ENCODE measurements around the gene TEKT5. TPM values are rescaled to one million over a fixed set of nuclear protein-coding genes. Genes with fewer than 3 reads are reported as not detected.
"Not testable (repeated sequence)": the region's sequence is repeated elsewhere in the genome, so short reads cannot be mapped to it uniquely, and the experiment has no call there.

TEKT5 gene
- total RNA-seq, 1 donor: under 0.01 TPM

DNA sequence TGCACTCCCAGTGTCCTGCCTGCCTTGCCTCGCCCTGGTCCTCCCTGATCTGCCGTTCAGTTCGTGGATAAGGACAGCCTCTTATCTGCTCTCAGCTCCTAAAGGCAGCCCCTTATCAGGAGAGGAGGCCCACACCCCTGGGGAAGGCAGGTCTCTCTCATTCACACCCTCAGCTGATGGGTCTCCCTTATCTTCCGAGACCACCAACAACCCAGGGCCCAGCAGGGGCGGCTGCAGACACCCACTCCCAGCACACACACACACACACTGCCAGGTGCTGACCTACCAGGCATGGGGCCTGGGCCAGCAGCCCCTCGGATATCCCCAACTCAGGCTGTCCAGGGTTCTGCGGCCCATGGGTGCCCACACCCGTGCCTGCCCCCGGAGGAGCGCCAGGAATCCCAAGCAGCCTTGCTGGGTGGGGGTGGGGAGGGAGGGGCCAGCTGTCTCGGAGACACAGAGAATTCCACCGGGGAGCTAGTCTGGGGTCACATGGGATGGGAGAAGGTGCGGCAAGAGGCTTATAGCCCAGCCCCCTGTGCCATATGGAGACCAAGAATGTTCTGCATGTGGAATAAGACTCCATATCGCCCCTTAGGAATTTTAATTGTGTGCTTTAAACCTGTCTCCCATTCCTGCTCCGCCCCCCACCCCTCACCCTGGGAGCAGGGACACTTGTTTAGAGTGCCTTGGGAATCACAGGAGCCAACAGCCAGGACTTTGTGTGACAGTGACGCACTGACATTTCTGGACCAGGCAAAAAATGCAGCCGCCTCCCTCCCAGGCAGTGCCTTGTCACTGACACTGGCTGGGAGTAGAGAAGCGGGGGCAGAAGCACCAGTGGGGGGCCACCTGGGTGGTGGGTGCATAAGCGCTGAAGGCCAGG lies 72.5 kb downstream of the TEKT5 start:
- TF ChIP-seq, protein P1, sequence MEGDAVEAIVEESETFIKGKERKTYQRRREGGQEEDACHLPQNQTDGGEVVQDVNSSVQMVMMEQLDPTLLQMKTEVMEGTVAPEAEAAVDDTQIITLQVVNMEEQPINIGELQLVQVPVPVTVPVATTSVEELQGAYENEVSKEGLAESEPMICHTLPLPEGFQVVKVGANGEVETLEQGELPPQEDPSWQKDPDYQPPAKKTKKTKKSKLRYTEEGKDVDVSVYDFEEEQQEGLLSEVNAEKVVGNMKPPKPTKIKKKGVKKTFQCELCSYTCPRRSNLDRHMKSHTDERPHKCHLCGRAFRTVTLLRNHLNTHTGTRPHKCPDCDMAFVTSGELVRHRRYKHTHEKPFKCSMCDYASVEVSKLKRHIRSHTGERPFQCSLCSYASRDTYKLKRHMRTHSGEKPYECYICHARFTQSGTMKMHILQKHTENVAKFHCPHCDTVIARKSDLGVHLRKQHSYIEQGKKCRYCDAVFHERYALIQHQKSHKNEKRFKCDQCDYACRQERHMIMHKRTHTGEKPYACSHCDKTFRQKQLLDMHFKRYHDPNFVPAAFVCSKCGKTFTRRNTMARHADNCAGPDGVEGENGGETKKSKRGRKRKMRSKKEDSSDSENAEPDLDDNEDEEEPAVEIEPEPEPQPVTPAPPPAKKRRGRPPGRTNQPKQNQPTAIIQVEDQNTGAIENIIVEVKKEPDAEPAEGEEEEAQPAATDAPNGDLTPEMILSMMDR (IDR thresholded peaks at IDR 0.05; ENCODE audit: insufficient read depth, low read depth, low read length): no peak
- no peak for DNase-seq (ENCODE audit: low read depth)
- H3K4me3 ChIP-seq (ENCODE audit: low read depth, low read length): no peak overlapping the region

DNA sequence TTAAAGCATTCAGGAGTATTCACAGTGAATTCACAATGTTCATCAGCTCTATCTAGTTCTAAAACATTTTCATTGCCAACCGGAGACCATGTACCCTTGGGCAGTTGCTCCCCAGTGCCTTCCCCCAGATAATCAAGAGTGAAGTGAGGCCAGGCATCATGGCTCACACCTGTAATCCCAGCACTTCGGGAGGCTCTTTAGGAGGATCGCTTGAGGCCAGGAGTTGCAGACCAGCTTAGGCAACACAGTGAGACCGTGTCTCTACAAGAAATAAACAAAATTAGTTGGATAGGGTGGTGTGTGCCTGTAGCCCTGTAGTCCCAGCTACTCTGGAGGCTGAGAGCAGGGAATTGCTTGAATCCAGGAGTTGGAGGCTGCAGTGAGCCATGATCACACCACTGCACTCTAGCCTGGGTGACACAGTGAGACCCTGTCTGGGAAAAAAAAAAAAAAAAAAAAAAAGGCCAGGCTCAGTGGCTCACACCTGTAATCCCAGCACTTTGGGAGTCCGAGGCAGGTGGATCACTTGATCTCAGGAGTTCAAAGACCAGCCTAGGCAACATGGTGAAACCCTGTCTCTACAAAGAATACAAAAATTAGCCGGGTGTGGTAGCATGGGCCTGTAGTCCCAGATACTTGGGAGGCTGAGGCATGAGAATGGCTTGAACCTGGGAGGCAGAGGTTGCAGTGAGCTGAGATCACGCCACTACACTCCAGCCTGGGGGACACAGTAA lies 73.3 kb downstream of the TEKT5 start:
- DNase-seq (ENCODE audit: low read depth); H3K4me3 ChIP-seq (ENCODE audit: low read depth, low read length): not testable (repeated sequence)

DNA sequence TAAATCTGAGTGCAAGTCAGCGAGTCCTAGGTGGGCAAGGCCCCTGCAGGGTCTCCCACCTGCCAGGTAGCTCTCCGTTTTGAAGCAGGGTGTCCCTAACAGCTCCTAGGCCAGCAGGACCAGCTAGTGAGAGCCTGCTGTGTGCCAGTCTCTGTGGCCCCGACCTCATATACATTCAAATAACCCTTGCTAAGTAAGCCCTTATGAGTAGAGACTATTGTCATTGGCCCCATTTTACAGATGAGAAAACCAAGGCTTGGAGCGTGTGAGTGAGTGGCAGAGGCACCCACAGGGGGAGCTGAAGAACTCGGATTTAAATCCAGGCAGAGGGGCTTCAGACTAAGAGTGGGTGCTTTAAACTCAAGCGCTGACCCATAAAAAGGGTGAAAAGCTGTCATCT lies 74.6 kb downstream of the TEKT5 start:
- TF ChIP-seq, protein P1 (IDR thresholded peaks at IDR 0.05; ENCODE audit: insufficient read depth, low read depth, low read length): no peak
- H3K4me3 ChIP-seq (ENCODE audit: low read depth, low read length): no peak overlapping the region
- DNase-seq (ENCODE audit: low read depth): no peak

DNA sequence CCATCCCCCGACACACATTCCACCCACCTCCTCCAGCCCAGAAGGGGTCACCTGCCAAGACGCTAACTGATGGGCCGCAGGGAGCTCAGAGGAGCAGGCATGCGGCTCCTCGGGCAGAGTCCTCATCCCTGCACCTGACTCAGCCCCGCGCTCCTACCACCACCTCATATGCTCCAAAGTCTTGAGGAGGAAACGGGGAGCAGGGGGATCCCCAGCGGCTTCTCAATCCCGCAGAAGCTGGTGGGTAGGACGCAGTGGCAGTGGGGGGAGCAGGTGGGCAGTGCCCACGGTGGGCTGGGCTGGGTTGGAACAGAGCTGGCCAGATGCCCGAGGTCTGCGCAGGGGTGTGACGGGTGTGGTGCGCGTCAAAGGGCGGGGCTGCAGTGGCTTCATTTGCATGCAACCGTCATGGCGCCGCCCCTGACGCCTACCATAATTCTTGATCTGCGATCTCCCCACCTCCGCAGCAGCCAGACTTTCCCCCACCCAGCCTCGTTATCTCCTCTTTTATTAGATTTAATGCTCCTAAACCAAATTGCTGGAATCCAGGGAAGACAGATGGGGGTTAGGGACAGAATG lies 75.4 kb downstream of the TEKT5 start:
- DNase-seq (ENCODE audit: low read depth): no peak
- TF ChIP-seq, protein P1 (IDR thresholded peaks at IDR 0.05; ENCODE audit: insufficient read depth, low read depth, low read length): no peak
- H3K4me3 ChIP-seq (ENCODE audit: low read depth, low read length): no peak overlapping the region

DNA sequence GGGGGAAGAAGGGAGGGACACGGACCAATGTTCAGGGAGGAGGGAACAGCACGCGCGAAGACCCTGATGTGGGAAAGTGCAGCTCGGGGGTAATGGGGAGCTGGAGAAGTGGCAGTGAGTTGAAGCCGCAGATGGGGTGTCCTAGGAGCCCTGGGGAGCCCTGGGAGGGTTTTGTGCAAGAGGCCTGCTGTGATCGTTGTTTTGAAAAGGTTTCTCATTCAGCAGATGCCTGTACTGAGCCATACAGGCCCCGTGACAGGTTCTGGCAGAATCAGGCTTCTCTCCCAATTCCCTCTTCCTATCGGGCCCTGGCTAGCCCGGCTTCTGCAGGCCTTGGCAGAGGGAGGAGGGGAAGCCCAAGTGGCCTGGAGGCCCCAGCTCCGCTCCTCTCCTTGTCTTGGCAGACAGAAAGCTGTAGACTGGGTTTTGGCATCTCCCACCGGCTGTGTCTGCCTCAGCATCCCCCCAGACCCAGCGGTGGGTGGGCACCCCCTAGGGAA lies 76.0 kb downstream of the TEKT5 start:
- TF ChIP-seq, protein P1 (IDR thresholded peaks at IDR 0.05; ENCODE audit: insufficient read depth, low read depth, low read length): no peak
- H3K4me3 ChIP-seq (ENCODE audit: low read depth, low read length): no peak overlapping the region
- no peak for DNase-seq (ENCODE audit: low read depth)

DNA sequence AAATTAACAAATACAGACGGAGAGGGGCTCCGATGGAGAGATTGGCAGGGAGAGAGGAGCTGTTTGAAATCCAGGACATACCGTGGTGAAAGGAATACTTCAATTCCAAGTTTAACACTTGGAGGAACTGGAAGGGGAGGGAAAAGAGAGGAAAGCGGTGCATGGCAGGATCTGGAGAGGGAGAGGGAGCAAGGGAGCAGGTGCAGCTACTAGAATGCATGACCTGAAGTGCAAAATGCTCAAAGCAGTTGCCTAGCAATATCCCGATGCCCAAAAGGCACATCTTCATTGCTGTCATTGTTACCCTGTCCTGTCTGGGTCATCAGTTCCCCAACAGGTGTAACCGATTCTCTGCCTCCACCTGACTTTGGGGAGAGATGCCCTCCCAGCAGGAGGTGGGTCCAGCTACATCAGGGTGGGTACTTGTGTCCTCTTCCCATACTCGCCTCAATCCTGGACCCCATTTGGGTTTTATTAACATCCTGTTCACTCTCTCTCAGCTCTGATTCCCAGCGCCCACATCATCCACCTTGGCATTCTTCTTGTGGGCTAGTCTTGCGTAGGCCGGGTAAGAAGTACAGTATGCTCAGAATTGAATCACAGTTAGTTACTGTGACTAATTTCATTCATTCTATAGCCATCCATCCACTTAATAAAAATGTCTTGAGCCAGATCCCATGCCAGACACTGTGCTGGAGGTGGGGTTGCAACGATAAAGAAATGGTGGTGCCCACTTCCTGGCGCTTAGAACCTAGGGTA lies 76.9 kb downstream of the TEKT5 start:
- DNase-seq (ENCODE audit: low read depth): no peak
- TF ChIP-seq, protein P1 (IDR thresholded peaks at IDR 0.05; ENCODE audit: insufficient read depth, low read depth, low read length): no peak
- no peak overlapping the region for H3K4me3 ChIP-seq (ENCODE audit: low read depth, low read length)
